Smooth muscle cell (in vitro differentiated cells): ENCODE data around the gene SCAF4. TPM values are rescaled to one million over a fixed set of nuclear protein-coding genes. Genes with fewer than 3 reads are reported as not detected.

Experiments
- DNase-seq: peaks from one replicate; lab custom pipeline; 2025; ENCODE audit not compliant: unreplicated experiment; lab: John Stamatoyannopoulos, UW
- H2AFZ ChIP-seq: fragments of 200-600 bp; sonication (generic); 2 replicates; pipeline ENCODE4 v1.6.0; 2016; ENCODE audit warnings: antibody characterized with exemption, low read depth, mild to moderate bottlenecking
- H3F3A ChIP-seq: fragments of 200-600 bp; sonication (generic); 2 replicates; pipeline ENCODE4 v1.6.0; 2017; ENCODE audit warnings: antibody characterized with exemption, low read depth
- H3K27ac ChIP-seq: fragments of 200-600 bp; sonication (generic); 2 replicates; pipeline ENCODE4 v1.5.1; 2016; ENCODE audit warnings: low read depth, mild to moderate bottlenecking
- H3K27me3 ChIP-seq: fragments of 200-600 bp; sonication (generic); 2 replicates; pipeline ENCODE4 v1.6.1; 2016; ENCODE audit warnings: low read depth, mild to moderate bottlenecking
- H3K36me3 ChIP-seq: fragments of 200-600 bp; sonication (generic); 2 replicates; pipeline ENCODE4 v1.5.1; 2016; ENCODE audit warnings: low read depth
- H3K4me1 ChIP-seq: fragments of 200-600 bp; sonication (generic); 2 replicates; pipeline ENCODE4 v1.5.1; 2016; ENCODE audit warnings: low read depth
- H3K4me2 ChIP-seq: fragments of 200-600 bp; sonication (generic); 2 replicates; pipeline ENCODE4 v1.6.0; 2016; ENCODE audit warnings: mild to moderate bottlenecking
- H3K4me3 ChIP-seq: fragments of 200-600 bp; sonication (generic); 2 replicates; pipeline ENCODE4 v1.5.1; 2016; ENCODE audit warnings: mild to moderate bottlenecking
- H3K79me2 ChIP-seq: fragments of 200-600 bp; sonication (generic); 2 replicates; pipeline ENCODE4 v1.6.0; 2016; ENCODE audit warnings: low read depth, mild to moderate bottlenecking
- H3K9ac ChIP-seq: fragments of 200-600 bp; sonication (generic); 2 replicates; pipeline ENCODE4 v1.6.0; 2016; ENCODE audit warnings: low read depth
- H3K9me3 ChIP-seq: fragments of 200-600 bp; sonication (generic); replicated peaks from 2 replicates; pipeline ENCODE4 v1.5.1; 2016; ENCODE audit warnings: low read depth
- H4K20me1 ChIP-seq: fragments of 200-600 bp; sonication (generic); 2 replicates; pipeline ENCODE4 v1.6.0; 2016; ENCODE audit warnings: low read depth
- CTCF ChIP-seq: fragments of 200-600 bp; sonication (generic); IDR thresholded peaks from 2 replicates; pipeline ENCODE4 v1.5.1; 2017; ENCODE audit warnings: borderline replicate concordance, mild to moderate bottlenecking, antibody characterized with exemption; ENCODE audit not compliant: insufficient read depth, poor library complexity, severe bottlenecking
- WGBS: methylation state at CpG from one replicate; pipeline ENCODE4 v1.1.7; 2016; ENCODE audit warnings: low lambda C conversion rate; 5-methylcytosine and 5-hydroxymethylcytosine counted together
- polyA plus RNA-seq: library from polyadenylated mRNA; unstranded; fragments of >200 nt; fragmentation: Nextera tagmentation; extraction: Ambion mirVana; gene quantifications from 2 replicates; pipeline ENCODE4 v1.2.1, GENCODE V29; 2016
- total RNA-seq: library from RNA; depleted of rRNA; stranded (reverse); fragments of >200 nt; gene quantifications from 2 replicates; pipeline ENCODE4 v1.2.3, GENCODE V29; 2014

SCAF4 gene
- total and polyA plus RNA-seq, 2 experiments from 2014 or later, result 8.7 to 21.8 TPM

DNA sequence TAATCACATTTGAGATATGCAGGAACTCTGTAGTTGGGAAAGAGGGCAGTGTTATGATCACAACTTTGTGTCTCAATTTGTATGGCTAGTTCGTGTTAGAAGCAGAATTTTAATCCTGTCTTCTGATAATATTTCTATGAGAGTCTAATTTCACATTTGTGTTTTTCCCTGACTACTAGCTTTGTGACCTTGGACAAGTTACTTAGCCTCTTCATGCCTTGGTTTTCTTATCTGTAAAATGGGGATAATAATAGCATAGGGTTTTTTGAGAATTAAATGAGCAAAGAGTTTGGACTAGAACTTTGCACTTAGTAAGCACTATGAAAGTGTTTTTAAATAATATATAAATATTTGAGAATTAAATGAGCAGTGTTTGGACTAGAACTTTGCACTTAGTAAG, 24.9 kb upstream of the SCAF4 start:
- no peak for DNase-seq
- H3K9ac ChIP-seq, result no peak overlapping the region
- WGBS, result 87% methylated on average over 1 of the region's 1 CpG
- H3K27me3 ChIP-seq, result no peaks in the 10 kb centered on the region
- no peak overlapping the region for H3K4me2 ChIP-seq
- no peaks in the 10 kb centered on the region for H3K9me3 ChIP-seq
- H3K4me1 ChIP-seq, result no peaks in the 10 kb centered on the region
- H4K20me1 ChIP-seq, result no peaks in the 10 kb centered on the region
- no peaks in the 10 kb centered on the region for H3F3A ChIP-seq
- no peaks in the 10 kb centered on the region for H3K36me3 ChIP-seq
- no peak overlapping the region for H2AFZ ChIP-seq
- H3K79me2 ChIP-seq, result no peaks in the 10 kb centered on the region
- H3K27ac ChIP-seq, result no peak overlapping the region
- no peak for TF ChIP-seq CTCF
- H3K4me3 ChIP-seq, result no peak overlapping the region

- H3K27me3 ChIP-seq, result no peaks in the 10 kb centered on the region
- H3K4me3 ChIP-seq, result no peak overlapping the region
- 96% methylated on average over 6 of the region's 6 CpGs for whole genome bisulfite sequencing
- no peak overlapping the region for H2AFZ ChIP-seq
- H3K27ac ChIP-seq, result no peak overlapping the region
- TF ChIP-seq CTCF, result no peak
- H3K4me1 ChIP-seq, result no peaks in the 10 kb centered on the region
- H4K20me1 ChIP-seq, result no peaks in the 10 kb centered on the region
- H3F3A ChIP-seq, result no peaks in the 10 kb centered on the region
- H3K4me2 ChIP-seq, result no peak overlapping the region
- H3K9ac ChIP-seq, result no peak overlapping the region
- no peaks in the 10 kb centered on the region for H3K9me3 ChIP-seq
- DNase-seq, result no peak
- no peaks in the 10 kb centered on the region for H3K79me2 ChIP-seq
- H3K36me3 ChIP-seq, result no peaks in the 10 kb centered on the region
These were observed 23.1 kb upstream of the SCAF4 start for GRCh38 chr21:31755027-31755426.

- Histone ChIP-seq H3K9me3 (no peaks in the 10 kb centered on the region), H3K4me2 (no peak overlapping the region), H2AFZ (no peak overlapping the region), H3K4me3 (no peak overlapping the region), H3K27me3 (no peaks in the 10 kb centered on the region), H3K36me3 (no peaks in the 10 kb centered on the region), H3K27ac (no peak overlapping the region), H4K20me1 (no peaks in the 10 kb centered on the region), H3K4me1 (no peaks in the 10 kb centered on the region), H3K79me2 (no peaks in the 10 kb centered on the region), H3K9ac (no peak overlapping the region), H3F3A (no peaks in the 10 kb centered on the region)
- 95% methylated on average over 1 of the region's 1 CpG for WGBS
- TF ChIP-seq CTCF, result no peak
- DNase-seq, result no peak
These were observed 22.7 kb upstream of the SCAF4 start for GRCh38 chr21:31754708-31754960.

- no peak overlapping the region for H3K4me3 ChIP-seq
- H3K9me3 ChIP-seq, result no peaks in the 10 kb centered on the region
- H3K4me2 ChIP-seq, result no peak overlapping the region
- no peaks in the 10 kb centered on the region for H3K36me3 ChIP-seq
- TF ChIP-seq CTCF, result no peak
- DNase-seq, result no peak
- 86% methylated on average over 4 of the region's 4 CpGs for WGBS
- no peaks in the 10 kb centered on the region for H3F3A ChIP-seq
- no peak overlapping the region for H3K27ac ChIP-seq
- H3K9ac ChIP-seq, result no peak overlapping the region
- H4K20me1 ChIP-seq, result no peaks in the 10 kb centered on the region
- no peak overlapping the region for H2AFZ ChIP-seq
- H3K27me3 ChIP-seq, result no peaks in the 10 kb centered on the region
- H3K4me1 ChIP-seq, result no peaks in the 10 kb centered on the region
- H3K79me2 ChIP-seq, result no peaks in the 10 kb centered on the region
These were observed 22.2 kb upstream of the SCAF4 start for GRCh38 chr21:31753949-31754707.
